Right hindlimb (tissue), 1 donor: ENCODE data around the gene GALNT7.
"Not testable (repeated sequence)": the region's sequence is repeated elsewhere in the genome, so short reads cannot be mapped to it uniquely, and the experiment has no call there.

Experiments used
- DNase-seq: peaks from one replicate; pipeline ENCODE4 v3.0.0-alpha.2; 2018

Gene GALNT7

GRCh38 chr4:173168396-173169177, at the start of gene GALNT7:
TSS of gene GALNT7 (plus strand) at chr4:173168811. CDS start at chr4:173168836, 25 bp downstream.
- peak; percentile 88 for DNase-seq

GRCh38 chr4:173118819-173119218, 49.8 kb upstream of the GALNT7 start:
- not testable (repeated sequence) for DNase-seq

GRCh38 chr4:173119818-173120217, 48.8 kb upstream of the GALNT7 start:
- DNase-seq: no peak

- peak; percentile 71 for DNase-seq
These were observed 47.5 kb upstream of the GALNT7 start for GRCh38 chr4:173121076-173121561.

- DNase-seq: no peak
These were observed 44.3 kb upstream of the GALNT7 start for GRCh38 chr4:173124209-173124865.

- no peak for DNase-seq
These were observed 43.3 kb upstream of the GALNT7 start for GRCh38 chr4:173125216-173125812.

GRCh38 chr4:173128199-173128890, 40.3 kb upstream of the GALNT7 start:
- DNase-seq: no peak

GRCh38 chr4:173130687-173131086, 37.9 kb upstream of the GALNT7 start:
- no peak for DNase-seq

- DNase-seq: no peak
These were observed 34.2 kb upstream of the GALNT7 start for GRCh38 chr4:173134426-173134825.

GRCh38 chr4:173135241-173135847, 33.3 kb upstream of the GALNT7 start:
- no peak for DNase-seq

- no peak for DNase-seq
These were observed 30.0 kb upstream of the GALNT7 start for GRCh38 chr4:173138624-173139023.

- no peak for DNase-seq
These were observed 29.1 kb upstream of the GALNT7 start for GRCh38 chr4:173139561-173139960.

- peak; percentile 28 for DNase-seq
These were observed 23.5 kb upstream of the GALNT7 start for GRCh38 chr4:173145131-173145530.

- DNase-seq: no peak
These were observed 22.2 kb upstream of the GALNT7 start for GRCh38 chr4:173146456-173146855.

- DNase-seq: no peak
These were observed 17.1 kb upstream of the GALNT7 start for GRCh38 chr4:173151496-173151895.

- no peak for DNase-seq
These were observed 16.5 kb upstream of the GALNT7 start for GRCh38 chr4:173152104-173152503.

GRCh38 chr4:173153445-173153844, 15.2 kb upstream of the GALNT7 start:
- no peak for DNase-seq

GRCh38 chr4:173159791-173160190, 8.8 kb upstream of the GALNT7 start:
- DNase-seq: no peak

- no peak for DNase-seq
These were observed 7.7 kb upstream of the GALNT7 start for GRCh38 chr4:173160871-173161270.

- no peak for DNase-seq
These were observed 7.3 kb upstream of the GALNT7 start for GRCh38 chr4:173161311-173161710.

- DNase-seq: no peak
These were observed 2.9 kb upstream of the GALNT7 start for GRCh38 chr4:173165706-173166105.

- no peak for DNase-seq
These were observed 2.1 kb upstream of the GALNT7 start for GRCh38 chr4:173166491-173166890.
